Sigmoid colon (tissue), 4 donors: ENCODE measurements around the gene RARG.

Source experiments
- POLR2A ChIP-seq, 2 donors: fragments of 450-650 bp; IDR thresholded peaks; one replicate each; pipeline ENCODE4 v1.6.1; 2016; ENCODE audit warnings: antibody characterized with exemption in 2 of 2, mild to moderate bottlenecking in 2 of 2, moderate library complexity in 2 of 2
- POLR2AphosphoS5 ChIP-seq, 4 donors: sonication (generic); formaldehyde crosslinking; IDR thresholded peaks; one replicate each; pipeline ENCODE4 v1.6.1; 2017; ENCODE audit warnings: antibody characterized with exemption in 4 of 4
- TF ChIP-seq, protein P1 (sequence below), 4 experiments: fragments of 450-650 bp in 3 of 4; fragments of 200-600 bp in 1 of 4; IDR thresholded peaks; one replicate each; pipeline ENCODE4 v1.5.1; 2016 to 2019; ENCODE audit warnings: antibody characterized with exemption in 4 of 4, mild to moderate bottlenecking in 3 of 4, moderate library complexity in 2 of 4

DNA sequence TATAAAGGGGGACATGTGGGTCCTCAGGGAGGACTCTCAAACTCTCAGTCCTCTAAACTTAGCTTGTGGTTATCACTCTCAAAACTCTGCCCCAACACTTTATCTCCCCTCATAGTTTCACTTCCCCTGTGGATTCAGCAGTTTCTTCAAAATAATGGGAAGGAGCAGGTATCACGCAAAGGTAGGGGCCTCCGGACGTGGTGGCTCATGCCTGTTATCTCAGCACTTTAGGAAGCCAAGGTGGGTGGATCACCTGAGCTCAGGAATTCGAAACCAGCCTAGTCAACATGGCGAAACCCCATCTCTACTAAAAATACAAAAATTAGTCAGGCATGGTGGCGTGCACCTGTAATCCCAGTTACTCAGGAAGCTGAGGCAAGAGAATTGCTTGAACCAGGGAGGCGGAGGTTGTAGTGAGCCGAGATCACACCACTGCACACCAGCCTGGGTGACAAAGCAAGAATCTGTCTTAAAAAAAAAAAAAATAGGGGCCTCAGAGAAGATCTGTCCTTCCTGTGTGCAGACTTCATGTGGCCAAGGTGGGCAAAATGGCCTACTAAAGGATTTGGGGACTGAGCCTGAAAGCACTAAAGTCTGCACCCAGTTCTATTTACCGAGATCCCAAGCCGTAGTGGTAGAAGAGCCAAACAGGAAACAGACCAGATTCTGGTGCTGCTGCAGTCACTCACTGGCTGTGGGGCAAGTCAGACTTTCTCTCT is 31.4 kb downstream of the RARG start:
- TF ChIP-seq, protein P1, sequence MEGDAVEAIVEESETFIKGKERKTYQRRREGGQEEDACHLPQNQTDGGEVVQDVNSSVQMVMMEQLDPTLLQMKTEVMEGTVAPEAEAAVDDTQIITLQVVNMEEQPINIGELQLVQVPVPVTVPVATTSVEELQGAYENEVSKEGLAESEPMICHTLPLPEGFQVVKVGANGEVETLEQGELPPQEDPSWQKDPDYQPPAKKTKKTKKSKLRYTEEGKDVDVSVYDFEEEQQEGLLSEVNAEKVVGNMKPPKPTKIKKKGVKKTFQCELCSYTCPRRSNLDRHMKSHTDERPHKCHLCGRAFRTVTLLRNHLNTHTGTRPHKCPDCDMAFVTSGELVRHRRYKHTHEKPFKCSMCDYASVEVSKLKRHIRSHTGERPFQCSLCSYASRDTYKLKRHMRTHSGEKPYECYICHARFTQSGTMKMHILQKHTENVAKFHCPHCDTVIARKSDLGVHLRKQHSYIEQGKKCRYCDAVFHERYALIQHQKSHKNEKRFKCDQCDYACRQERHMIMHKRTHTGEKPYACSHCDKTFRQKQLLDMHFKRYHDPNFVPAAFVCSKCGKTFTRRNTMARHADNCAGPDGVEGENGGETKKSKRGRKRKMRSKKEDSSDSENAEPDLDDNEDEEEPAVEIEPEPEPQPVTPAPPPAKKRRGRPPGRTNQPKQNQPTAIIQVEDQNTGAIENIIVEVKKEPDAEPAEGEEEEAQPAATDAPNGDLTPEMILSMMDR (IDR thresholded peaks at IDR 0.05) = no peak
- no peak for TF ChIP-seq POLR2AphosphoS5 (IDR thresholded peaks at IDR 0.05)
- TF ChIP-seq POLR2A (IDR thresholded peaks at IDR 0.05) = no peak
